WTC11 (cell line): ENCODE data around the gene FBXO21.

Experiments
- ATF2 ChIP-seq: sonication (generic); formaldehyde crosslinking; IDR thresholded peaks from 2 replicates; pipeline ENCODE4 v1.8.1; 2022; ENCODE audit warnings: low read depth, missing genetic modification reagents, borderline replicate concordance
- CTCF ChIP-seq: fragments of 200-600 bp; IDR thresholded peaks from 2 replicates; pipeline ENCODE4 v1.8.0; 2022; ENCODE audit warnings: antibody characterized with exemption

- no peak for TF ChIP-seq CTCF
- TF ChIP-seq ATF2, result no peak
Observed at GRCh38 chr12:117216686-117217085, 26.4 kb upstream of the FBXO21 start.
